Measurements from ENCODE around the gene CTNND2. TPM values are rescaled to one million over a fixed set of nuclear protein-coding genes. Genes with fewer than 3 reads are reported as not detected.

The CTNND2 gene
- total and polyA plus RNA-seq, 9 of the 15 experiments (the other 6 are each of a cell fraction or from before 2014, with no cell fraction given), result 0.03 to 0.35 TPM; not detected in 7

GRCh38 chr5:11372191-11372590 lies 532.1 kb downstream of the CTNND2 start:
- in situ Hi-C loops (cut with MboI) (no loop called here), intact Hi-C loops (cut with micrococcal nuclease) (no loop called here)
- Histone ChIP-seq H3K9me3 (replicated peaks; ENCODE audit: control insufficient read depth, insufficient read depth, low read depth, low read length) (no peaks in the 10 kb centered on the region), H3K4me1 (replicated peaks in 1 of 2; ENCODE audit: control insufficient read depth in 2 of 2, insufficient read depth in 2 of 2, low read length in 2 of 2) (no peaks in the 10 kb centered on the region), H2AFZ (ENCODE audit: low read depth, low read length) (no peak overlapping the region), H3K79me2 (ENCODE audit: control insufficient read depth, insufficient read depth, low read length) (no peaks in the 10 kb centered on the region), H3K4me3 (no peak overlapping the region), H3K27me3 (ENCODE audit: control insufficient read depth in 2 of 2, insufficient read depth in 2 of 2, low read length in 2 of 2) (no peaks in the 10 kb centered on the region), H3K9me1 (ENCODE audit: control insufficient read depth, insufficient read depth, low read length) (no peaks in the 10 kb centered on the region), H3K36me3 (ENCODE audit: control insufficient read depth, insufficient read depth, low read length) (no peaks in the 10 kb centered on the region), H3K4me2 (ENCODE audit: insufficient read depth, low read length) (no peak overlapping the region), H4K20me1 (replicated peaks; ENCODE audit: control insufficient read depth, insufficient read depth, low read length) (no peaks in the 10 kb centered on the region), H3K27ac (ENCODE audit: extremely low read depth, low read depth, low read length) (no peak overlapping the region), H3K9ac (ENCODE audit: insufficient read depth in 1 of 2, low read depth in 2 of 2, low read length in 2 of 2) (no peak overlapping the region)
- TF ChIP-seq ZKSCAN1 (IDR thresholded peaks at IDR 0.05; ENCODE audit: low read depth, low read length) (no peak), SRF (CRISPR knock-in tag; IDR thresholded peaks at IDR 0.05) (no peak), MECOM (CRISPR knock-in tag; IDR thresholded peaks at IDR 0.05) (no peak), HMGN3 (IDR thresholded peaks at IDR 0.05; ENCODE audit: borderline replicate concordance, extremely low read depth, insufficient read length, low read depth, low read length) (no peak), MITF (IDR thresholded peaks at IDR 0.05) (no peak), SRSF9 (IDR thresholded peaks at IDR 0.05; ENCODE audit: borderline replicate concordance, low read depth, low read length) (no peak)
- DNase-seq (ENCODE audit: extremely low read depth in 1 of 4, low spot score in 3 of 4), result no peak
- 0% methylated on average over 3 of the region's 3 CpGs for WGBS (ENCODE audit: insufficient coverage, low coverage, missing lambda C conversion rate)
- ChIA-PET POLR2A (interaction anchor here (0.6 to 0.7 kb wide), 2 partner anchors 79 to 1842 kb away, joined by 3 read pairs; no protein-coding TSS in a partner anchor), CTCF (ENCODE audit: low intra/inter-chr PET ratio) (no interaction called here)
- no TSS peak for BruUV-seq (replicated peaks)
- ATAC-seq, result no peak
- no peak for FAIRE-seq

All from K562 (cell line).